Measurements from ENCODE around the gene RASSF3.
A peak's percentile ranks its signal among the peaks of the same experiment; 100 is the strongest.

- TF ChIP-seq POLR2AphosphoS5 (IDR thresholded peaks at IDR 0.05) (no peak), POLR2A (IDR thresholded peaks at IDR 0.05) (peak; percentile 23)
These were observed at the start of gene RASSF3 for GRCh38 chr12:64610079-64610659.
